ENCODE data around the gene NTHL1.

GRCh38 chr16:2040041-2040786, 7.4 kb downstream of the NTHL1 start:
- no peak for TF ChIP-seq CTCF (IDR thresholded peaks at IDR 0.05)
- TF ChIP-seq POLR2A (IDR thresholded peaks at IDR 0.05) = no peak
